ENCODE results near the gene WRAP73.

WRAP73 gene

DNA sequence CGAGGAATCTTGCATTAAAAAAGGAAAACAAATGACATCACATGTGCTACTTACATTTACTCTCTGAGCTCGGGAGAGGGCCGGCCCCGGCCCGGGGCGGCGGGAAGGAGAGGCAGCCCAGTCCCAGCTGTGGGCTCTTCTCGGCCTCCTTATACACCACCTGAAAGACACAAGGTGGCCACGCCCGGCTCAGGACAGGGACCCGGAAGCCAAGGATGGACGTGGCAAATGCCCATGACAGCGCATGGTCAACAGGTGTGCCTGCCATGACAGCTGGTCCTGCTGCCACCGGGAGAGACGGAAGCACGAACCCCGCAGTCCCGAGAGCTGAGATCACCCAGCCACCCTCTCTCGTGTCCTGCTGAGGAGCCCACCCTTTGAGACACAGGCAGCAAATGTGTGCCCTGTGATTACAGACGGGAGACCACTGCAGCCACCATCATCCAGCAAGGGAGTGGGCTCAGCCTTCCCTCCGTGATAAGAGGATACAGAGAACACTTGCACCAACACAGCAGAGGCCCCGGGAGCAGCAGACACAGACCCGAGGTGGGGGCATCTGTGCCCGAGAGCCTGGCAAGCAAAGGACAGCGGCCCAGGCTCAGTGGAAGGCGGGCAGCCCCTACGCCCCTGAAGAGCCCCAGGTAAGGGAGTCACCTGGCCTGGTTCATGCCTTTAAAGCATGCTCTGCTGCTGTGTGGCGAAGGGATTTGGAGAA is 16.4 kb downstream of the WRAP73 start:
- DNase-seq: no peak
- Mint-ChIP-seq H3K9me3 (no peaks in the 10 kb centered on the region), H3K4me1 (no peaks in the 10 kb centered on the region), H3K4me3 (no peak overlapping the region), H3K27ac (no peak overlapping the region), H3K36me3 (ENCODE audit: low read depth) (peaks cover 17% of the 10 kb centered on the region), H3K27me3 (ENCODE audit: low read depth, poor library complexity) (peaks cover 3% of the 10 kb centered on the region)
- TF ChIP-seq, protein P1, sequence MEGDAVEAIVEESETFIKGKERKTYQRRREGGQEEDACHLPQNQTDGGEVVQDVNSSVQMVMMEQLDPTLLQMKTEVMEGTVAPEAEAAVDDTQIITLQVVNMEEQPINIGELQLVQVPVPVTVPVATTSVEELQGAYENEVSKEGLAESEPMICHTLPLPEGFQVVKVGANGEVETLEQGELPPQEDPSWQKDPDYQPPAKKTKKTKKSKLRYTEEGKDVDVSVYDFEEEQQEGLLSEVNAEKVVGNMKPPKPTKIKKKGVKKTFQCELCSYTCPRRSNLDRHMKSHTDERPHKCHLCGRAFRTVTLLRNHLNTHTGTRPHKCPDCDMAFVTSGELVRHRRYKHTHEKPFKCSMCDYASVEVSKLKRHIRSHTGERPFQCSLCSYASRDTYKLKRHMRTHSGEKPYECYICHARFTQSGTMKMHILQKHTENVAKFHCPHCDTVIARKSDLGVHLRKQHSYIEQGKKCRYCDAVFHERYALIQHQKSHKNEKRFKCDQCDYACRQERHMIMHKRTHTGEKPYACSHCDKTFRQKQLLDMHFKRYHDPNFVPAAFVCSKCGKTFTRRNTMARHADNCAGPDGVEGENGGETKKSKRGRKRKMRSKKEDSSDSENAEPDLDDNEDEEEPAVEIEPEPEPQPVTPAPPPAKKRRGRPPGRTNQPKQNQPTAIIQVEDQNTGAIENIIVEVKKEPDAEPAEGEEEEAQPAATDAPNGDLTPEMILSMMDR (IDR thresholded peaks at IDR 0.05): no peak

DNA sequence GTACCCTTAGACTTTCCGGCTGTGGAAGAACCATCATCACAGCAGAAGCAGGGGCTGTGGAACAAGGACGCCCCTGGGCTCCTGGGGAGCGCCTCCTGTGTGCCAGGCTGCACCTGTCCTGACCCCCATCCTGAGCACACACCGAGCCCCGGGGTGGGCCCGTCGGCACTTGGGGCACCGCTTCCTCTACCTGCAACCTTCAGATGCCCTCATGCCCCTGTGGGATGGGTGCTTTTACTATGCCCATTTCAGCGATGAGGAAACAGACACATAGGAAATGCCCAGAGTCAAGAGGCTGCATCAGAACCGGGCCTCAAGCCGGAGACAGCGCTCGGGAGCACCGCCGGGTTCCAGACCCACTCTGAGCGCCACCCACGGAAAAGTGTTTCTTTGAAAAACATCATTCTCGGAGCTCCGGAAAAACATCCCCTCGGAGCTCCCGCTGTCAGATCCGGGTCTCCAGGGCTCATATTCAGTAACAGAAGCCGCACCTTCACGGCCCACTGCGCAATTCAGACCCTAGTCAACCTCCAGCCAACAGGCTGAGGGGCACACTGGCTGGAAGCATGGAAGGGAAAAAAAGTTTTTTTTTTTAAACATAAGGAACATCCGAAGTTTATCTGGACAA is 17.1 kb downstream of the WRAP73 start:
- H3K27me3 Mint-ChIP-seq (ENCODE audit: low read depth, poor library complexity): peaks cover 3% of the 10 kb centered on the region
- H3K27ac Mint-ChIP-seq: no peak overlapping the region
- peaks cover 17% of the 10 kb centered on the region for H3K36me3 Mint-ChIP-seq (ENCODE audit: low read depth)
- no peaks in the 10 kb centered on the region for H3K4me1 Mint-ChIP-seq
- no peaks in the 10 kb centered on the region for H3K9me3 Mint-ChIP-seq
- DNase-seq: no peak
- no peak overlapping the region for H3K4me3 Mint-ChIP-seq
- TF ChIP-seq, protein P1 (IDR thresholded peaks at IDR 0.05): no peak

DNA sequence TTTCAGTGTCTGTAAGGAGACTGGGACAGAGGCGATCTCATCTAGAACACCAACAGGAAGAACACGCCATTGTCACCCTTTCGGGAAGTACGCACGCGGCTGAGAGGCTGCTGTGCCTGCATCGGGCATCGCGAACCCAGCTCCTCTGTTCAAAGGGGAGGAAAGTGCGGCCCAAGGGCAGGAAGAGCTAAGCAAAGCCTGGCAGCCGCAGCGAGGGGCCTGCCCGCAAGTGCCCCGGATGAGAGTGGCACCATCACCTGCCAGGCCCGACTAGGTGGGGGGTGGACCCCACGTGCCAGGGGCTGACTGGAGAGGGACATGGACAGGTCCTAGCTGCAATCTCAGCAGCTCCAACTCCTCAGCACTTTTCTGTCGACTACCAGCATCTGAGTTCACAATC is 17.6 kb downstream of the WRAP73 start:
- H3K36me3 Mint-ChIP-seq (ENCODE audit: low read depth): peaks cover 17% of the 10 kb centered on the region
- TF ChIP-seq, protein P1 (IDR thresholded peaks at IDR 0.05): no peak
- H3K27me3 Mint-ChIP-seq (ENCODE audit: low read depth, poor library complexity): peaks cover 3% of the 10 kb centered on the region
- DNase-seq: no peak
- H3K4me1 Mint-ChIP-seq: no peaks in the 10 kb centered on the region
- no peak overlapping the region for H3K27ac Mint-ChIP-seq
- no peaks in the 10 kb centered on the region for H3K9me3 Mint-ChIP-seq
- no peak overlapping the region for H3K4me3 Mint-ChIP-seq

DNA sequence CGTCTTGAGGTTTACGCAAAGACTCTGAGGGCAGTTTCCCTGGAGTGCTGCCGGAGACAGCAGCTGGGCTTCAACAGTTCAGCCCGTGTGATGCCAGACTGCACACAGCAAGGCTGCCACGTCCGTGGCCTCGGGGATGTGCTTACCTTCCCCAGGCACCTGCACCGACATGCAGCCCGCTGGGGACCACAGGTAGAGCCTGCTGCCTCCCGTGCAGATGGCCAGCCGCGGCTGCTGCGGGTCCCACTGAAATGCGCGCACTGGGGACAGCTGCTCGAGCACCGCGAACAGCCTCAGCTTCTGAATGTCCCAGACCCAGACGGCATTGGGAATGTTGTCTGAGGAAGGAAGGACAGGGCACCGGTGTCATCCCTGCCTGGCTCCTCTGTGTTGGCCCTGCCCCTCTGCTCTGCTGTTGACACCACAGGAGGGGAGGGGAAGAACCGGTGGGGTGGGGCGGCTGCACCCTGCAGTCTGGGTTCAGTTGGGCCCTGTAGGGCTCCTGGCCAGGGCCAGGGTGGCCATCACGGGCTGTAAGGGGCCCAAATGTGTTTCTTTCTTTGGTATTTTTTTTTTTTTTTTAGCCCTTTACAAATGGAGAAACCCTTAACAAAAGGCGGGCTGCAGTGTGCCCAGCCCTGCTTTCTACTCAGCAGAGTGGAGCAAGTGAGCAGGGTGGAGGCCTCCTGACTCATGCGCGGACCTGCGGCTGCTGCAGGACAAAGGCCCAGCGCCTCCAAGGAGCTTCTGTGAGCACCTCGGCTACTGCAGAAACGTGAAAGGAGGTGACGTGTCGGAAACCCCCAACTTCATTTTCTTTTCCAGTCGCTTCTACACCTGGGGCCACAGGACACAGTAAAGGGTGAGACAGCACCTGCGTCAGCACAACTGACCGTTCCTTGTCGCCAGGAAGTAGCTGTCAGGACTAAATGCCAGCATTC is 18.3 kb downstream of the WRAP73 start:
- TF ChIP-seq, protein P1 (IDR thresholded peaks at IDR 0.05): no peak
- no peak for DNase-seq
- H3K36me3 Mint-ChIP-seq (ENCODE audit: low read depth): peaks cover 13% of the 10 kb centered on the region
- no peaks in the 10 kb centered on the region for H3K9me3 Mint-ChIP-seq
- H3K27me3 Mint-ChIP-seq (ENCODE audit: low read depth, poor library complexity): peaks cover 3% of the 10 kb centered on the region
- no peak overlapping the region for H3K4me3 Mint-ChIP-seq
- H3K4me1 Mint-ChIP-seq: no peaks in the 10 kb centered on the region
- no peak overlapping the region for H3K27ac Mint-ChIP-seq

DNA sequence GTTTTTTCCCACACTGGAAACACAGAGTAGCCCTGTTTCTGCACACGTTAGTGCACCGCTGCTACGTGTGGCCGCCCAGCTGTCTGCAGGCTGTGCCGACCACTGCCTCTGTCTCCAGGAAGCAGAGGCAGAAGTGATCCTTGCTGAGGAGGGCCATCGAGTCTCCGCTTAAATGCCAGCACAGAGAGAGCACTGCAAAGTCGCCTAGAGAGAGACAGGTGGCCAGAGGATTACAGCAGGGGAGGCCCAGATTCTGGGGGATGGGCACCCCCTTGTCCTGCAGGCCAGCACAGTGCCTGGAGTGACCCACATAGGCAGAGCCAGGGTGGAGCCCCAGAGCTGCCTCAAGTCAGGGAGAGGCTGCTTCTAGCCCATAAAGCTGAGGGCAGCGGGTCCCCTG is 19.0 kb downstream of the WRAP73 start:
- Mint-ChIP-seq H3K36me3 (ENCODE audit: low read depth) (peaks cover 14% of the 10 kb centered on the region), H3K27ac (no peak overlapping the region), H3K4me1 (peaks cover 5% of the 10 kb centered on the region), H3K9me3 (no peaks in the 10 kb centered on the region), H3K27me3 (ENCODE audit: low read depth, poor library complexity) (peaks cover 3% of the 10 kb centered on the region), H3K4me3 (no peak overlapping the region)
- TF ChIP-seq, protein P1 (IDR thresholded peaks at IDR 0.05): no peak
- DNase-seq: no peak

Measured in nephron progenitor cell (in vitro differentiated cells).